ENCODE measurements around the gene LRIF1. TPM values are rescaled to one million over a fixed set of nuclear protein-coding genes. Genes with fewer than 3 reads are reported as not detected.

LRIF1 gene
- total and polyA plus RNA-seq, 3 donors from 2014 or later, result 31.4 to 54.6 (median 54.3) TPM

DNA sequence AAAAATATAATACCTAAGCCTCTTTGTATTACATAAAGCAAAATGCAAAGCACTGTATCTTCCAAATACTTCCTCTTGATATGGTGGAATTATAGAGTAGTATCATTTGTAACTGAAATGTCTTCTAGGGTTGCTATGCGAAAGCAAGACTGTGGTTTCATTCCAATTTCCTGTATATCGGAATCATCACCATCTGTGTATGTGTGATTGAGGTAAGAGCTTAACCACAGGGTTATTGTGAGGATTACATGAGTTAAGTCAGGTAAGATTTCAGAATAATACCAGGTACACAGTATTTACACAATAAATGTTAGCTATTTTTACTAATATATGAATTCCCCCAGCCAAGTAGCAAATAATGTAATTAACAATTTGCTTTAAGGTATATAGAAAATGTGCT lies 66.0 kb downstream of the LRIF1 start:
- intact Hi-C loops (cut with DNase I; ENCODE audit: low total_unique reads), result no loop called here
- TF ChIP-seq POLR2A (IDR thresholded peaks at IDR 0.05), result no peak
- TF ChIP-seq, protein P1, sequence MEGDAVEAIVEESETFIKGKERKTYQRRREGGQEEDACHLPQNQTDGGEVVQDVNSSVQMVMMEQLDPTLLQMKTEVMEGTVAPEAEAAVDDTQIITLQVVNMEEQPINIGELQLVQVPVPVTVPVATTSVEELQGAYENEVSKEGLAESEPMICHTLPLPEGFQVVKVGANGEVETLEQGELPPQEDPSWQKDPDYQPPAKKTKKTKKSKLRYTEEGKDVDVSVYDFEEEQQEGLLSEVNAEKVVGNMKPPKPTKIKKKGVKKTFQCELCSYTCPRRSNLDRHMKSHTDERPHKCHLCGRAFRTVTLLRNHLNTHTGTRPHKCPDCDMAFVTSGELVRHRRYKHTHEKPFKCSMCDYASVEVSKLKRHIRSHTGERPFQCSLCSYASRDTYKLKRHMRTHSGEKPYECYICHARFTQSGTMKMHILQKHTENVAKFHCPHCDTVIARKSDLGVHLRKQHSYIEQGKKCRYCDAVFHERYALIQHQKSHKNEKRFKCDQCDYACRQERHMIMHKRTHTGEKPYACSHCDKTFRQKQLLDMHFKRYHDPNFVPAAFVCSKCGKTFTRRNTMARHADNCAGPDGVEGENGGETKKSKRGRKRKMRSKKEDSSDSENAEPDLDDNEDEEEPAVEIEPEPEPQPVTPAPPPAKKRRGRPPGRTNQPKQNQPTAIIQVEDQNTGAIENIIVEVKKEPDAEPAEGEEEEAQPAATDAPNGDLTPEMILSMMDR (IDR thresholded peaks at IDR 0.05), result no peak
- H3K4me1 ChIP-seq, result peaks cover 7% of the 10 kb centered on the region
- no peaks in the 10 kb centered on the region for H3K9me3 ChIP-seq
- WGBS, 2 donors, result 87 to 88% methylated on average over 2 of the region's 2 CpGs
- H3K4me3 ChIP-seq, result no peak overlapping the region
- H3K27me3 ChIP-seq, result no peaks in the 10 kb centered on the region
- H3K36me3 ChIP-seq (ENCODE audit: low read depth, missing control alignments), result no peaks in the 10 kb centered on the region
- no peak for DNase-seq
- H3K27ac ChIP-seq, result no peak overlapping the region

Other genes with a start within 250 kb of the LRIF1 start
- 1 to 10 TPM; 2.0 to 9.5 TPM for gene CD53, start 90.8 kb downstream of the LRIF1 start, total RNA-seq
- 22.4 TPM for gene CD53, start 90.8 kb downstream of the LRIF1 start, polyA plus RNA-seq (ENCODE audit: insufficient read depth, low read depth, low replicate concordance)
- 10 to 100 TPM; 47.1 to 51.0 TPM for gene DRAM2, start 176.2 kb upstream of the LRIF1 start, total RNA-seq
- 34.8 TPM for gene DRAM2, start 176.2 kb upstream of the LRIF1 start, polyA plus RNA-seq (ENCODE audit: insufficient read depth, low read depth, low replicate concordance)
- gene CEPT1, start 176.3 kb upstream of the LRIF1 start, total RNA-seq, result 10 to 100 TPM; 63.2 to 69.4 TPM
- 25.0 TPM for gene CEPT1, start 176.3 kb upstream of the LRIF1 start, polyA plus RNA-seq (ENCODE audit: insufficient read depth, low read depth, low replicate concordance)
- gene DENND2D, start 236.7 kb upstream of the LRIF1 start, total RNA-seq, result 10 to 100 TPM; 21.2 to 22.9 TPM
- 38.8 TPM for gene DENND2D, start 236.7 kb upstream of the LRIF1 start, polyA plus RNA-seq (ENCODE audit: insufficient read depth, low read depth, low replicate concordance)